Stimulated activated CD4-positive, alpha-beta T cell treated with anti-CD3 and anti-CD28 coated beads, Interleukin-4, amount 100 ng/mL, for 1 hour (primary cell): ENCODE results near the gene NHLRC2.

Experiments used
- DNase-seq: peaks from one replicate; pipeline ENCODE4 v3.0.0-alpha.2; 2020

The NHLRC2 gene

DNA sequence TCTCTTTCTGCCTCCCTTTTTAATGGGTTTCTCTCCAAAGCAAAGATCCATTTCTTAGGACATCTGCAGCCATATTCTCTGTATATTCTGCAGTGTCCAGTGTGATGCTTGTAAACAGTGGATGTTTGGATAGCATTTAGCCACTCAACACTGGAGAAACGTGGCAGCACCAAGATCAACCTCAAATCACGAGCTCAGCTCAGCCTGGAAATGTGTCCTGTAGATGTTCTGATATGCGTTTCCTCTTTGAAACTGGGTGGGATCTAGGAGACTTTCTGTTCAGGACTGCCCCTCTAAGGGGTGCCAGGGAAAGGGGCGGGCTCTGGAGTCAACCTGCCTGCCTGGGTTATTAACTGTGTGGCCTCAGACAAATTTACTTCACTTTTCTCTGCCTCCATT is 91.2 kb downstream of the NHLRC2 start:
- no peak for DNase-seq

DNA sequence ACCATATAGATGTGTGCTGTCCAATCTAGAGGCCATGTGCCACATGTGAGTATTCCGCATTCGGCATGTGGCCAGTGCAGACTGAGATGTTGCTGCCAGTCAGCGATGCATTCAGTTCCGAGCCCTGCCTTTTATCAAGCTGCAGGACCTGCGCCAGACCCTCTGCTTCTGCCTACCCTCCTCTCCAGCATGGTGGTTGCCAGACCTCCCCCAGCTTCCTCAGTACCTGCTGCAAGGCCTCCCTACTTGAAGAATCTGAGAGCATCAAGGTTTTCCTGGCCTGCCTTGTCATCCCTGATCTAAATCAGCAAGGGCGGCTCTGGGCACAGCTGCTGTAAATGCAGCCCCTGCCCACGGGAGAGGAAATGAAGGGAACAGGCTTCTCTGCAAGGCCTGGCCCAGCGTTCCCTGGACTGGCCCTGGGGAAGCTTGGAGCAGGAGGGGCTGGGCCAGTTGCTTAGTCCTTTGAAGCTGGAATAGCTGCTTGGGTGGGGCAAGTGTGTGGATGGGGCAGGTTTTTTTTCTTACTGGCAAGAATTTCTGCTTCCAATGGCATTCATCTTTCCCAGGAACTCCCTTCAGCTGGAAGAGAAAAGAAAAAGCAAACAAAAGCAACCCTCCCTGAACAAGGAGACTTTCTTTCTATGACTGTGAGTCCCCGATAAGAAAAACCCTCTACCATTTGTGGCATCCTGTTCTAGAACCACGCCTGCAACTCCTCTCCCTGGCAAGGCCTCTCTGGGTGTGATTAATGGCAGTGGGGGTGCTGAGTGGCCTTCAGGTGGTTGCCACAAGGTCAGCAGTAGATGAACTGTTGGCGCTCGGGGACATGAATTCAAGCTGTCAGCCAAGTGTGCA is 93.0 kb downstream of the NHLRC2 start:
- no peak for DNase-seq

DNA sequence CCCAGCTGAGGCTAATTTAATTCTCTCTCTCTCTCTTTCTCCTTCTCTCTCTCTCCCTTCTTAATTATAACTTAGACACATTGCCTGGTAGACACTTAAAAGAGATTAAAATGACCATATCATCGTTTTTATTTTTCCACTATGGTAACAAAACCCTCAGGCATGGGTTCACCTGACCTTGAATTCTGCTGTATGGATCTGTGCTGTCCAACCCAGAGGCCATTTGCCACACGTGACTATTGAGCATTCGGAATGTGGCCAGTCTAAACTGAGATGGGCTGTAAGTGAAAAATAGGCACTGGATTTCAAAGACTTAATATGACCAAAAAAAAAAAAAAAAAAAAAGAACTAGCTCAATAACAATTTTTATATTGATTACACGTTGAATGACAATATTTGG is 93.6 kb downstream of the NHLRC2 start:
- DNase-seq: no peak

DNA sequence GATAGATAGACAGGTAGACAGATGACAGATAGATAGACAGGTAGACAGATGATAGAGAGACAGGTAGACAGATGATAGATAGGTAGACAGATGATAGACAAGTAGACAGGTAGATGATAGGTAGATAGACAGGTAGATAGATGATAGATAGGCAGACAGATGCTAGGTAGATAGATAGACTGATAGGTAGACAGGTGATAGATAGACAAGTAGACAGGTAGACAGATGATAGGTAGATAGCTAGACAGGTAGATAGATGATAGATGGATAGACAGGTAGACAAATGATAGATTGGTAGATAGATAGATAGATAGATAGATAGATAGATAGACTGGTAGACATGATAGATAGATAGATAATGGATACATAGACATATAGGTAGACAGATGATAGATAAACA is 95.8 kb downstream of the NHLRC2 start:
- DNase-seq: no peak

DNA sequence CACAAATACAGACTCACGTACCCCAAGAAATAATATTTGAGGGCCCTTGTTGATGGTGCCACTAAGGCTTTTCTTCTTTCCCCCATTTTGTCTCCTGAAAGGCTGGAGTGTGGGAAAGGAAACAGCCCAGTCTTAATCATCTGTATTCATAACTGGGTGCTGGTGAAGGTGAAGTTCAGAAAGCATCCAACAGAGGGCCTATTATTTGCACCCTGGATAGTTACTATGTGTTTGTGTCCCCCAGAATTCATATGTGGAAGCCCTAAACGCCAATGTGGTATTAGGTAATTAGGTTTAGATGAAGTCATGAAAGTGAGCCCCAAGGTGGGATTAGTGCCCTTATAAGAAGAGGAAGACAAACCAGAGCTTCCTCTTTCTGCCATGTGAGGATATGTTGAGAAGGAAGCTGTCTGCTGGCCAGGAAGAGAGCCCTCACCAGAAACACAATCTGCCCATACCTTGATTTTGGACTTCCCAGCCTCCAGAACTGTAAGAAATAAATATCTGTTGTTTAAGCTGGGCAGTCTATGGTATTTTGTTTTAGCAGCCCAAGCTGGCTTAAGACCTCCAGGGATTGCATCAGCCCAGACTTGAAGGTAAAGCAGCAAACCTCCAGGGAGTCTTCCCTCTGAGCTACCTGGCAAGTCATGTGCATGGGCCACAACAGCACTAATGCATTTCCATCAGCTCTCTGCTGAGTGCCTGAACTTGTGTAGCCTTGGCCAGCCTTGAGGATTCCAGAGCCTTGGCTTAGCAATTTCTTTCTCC is 99.2 kb downstream of the NHLRC2 start:
- no peak for DNase-seq

DNA sequence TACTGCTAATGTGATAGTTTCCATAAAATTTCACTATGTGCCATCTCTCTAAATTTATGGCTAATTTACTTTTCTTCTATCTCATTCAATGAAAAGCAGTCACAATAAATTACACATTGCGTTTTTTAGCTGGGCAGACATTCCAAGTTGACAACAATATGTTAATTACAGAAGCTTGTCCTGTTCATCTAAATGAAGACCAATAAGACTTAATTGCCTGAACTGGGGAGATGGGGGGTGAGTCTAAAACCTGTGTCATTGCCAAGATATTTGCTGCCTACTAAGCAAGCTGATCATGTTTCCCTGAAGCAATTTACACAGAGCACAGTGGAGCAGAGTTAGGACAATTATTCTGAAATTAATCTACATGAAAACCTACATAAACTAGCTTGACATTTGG is 99.9 kb downstream of the NHLRC2 start:
- no peak for DNase-seq

DNA sequence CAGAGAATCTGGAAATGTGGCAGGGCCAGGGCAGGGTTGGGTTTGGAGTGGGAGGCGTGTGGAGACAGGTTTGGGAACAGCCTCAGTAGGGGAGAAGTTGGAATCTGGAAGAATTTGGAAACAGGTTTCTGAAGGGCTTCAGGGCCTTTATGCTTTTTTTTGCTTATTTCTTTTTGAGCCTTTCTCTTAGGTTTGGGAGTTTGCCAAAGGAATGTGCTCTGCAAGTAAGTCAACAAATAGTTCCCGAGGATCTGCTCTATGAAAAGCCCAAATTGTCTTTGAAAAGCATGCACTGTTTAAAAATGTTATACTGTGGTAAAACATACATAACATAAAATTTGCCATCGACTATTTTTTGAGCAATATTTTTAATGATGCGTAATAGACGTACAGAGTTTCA is 102.6 kb downstream of the NHLRC2 start:
- DNase-seq: no peak

DNA sequence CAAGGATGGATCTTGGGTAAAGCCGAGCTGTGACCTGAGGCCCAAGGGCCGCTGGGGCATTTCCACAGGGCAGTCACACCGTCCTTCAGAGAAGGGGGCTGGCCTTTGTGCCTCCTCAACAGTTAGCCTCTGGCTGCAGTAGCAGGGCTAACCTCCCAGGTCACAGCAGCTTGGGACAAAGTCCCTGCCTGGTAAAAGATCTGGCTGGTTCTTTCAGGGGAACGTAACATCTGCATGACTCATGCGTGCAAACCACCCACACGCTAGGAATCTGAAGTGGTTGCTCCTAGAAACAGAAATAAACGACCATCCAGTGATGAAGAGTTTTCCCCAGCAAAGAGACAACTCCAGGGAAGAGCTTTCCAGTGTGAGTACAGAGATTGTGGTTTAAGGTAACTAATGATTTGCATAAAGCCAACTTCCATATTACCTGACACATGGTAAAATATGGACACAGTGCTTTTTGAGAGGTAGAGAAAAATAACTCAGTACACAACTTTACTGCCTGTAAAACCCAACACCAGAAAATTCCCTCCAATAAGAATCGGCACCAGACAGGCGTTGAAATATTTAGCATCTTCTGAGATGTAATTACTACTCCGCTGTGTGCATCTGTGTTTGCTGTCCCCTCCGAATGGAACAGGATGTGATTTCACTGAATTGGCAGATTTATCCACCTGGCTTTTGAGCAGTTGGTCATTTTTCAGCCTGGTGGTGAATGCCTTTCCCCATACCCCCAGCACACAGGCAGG is 104.3 kb downstream of the NHLRC2 start:
- DNase-seq: peak; percentile 17

DNA sequence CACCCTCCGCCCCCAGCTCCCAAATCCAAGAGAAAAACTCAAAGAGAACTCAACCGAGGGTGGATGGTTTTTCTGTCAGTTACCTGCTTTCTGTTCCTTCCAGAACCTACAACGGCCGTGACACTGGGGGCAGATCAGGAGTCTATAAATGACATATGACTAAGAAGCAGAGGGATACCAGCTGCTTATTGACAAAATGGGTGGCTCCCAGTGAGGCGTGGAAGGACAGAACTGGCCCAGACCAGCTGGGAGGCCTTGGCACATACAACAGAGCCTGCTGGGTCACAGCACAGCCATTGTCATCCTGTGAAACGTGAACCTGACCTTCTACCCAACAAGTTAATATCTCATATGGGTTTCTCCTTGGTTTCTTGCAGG is 104.9 kb downstream of the NHLRC2 start:
- DNase-seq: no peak

DNA sequence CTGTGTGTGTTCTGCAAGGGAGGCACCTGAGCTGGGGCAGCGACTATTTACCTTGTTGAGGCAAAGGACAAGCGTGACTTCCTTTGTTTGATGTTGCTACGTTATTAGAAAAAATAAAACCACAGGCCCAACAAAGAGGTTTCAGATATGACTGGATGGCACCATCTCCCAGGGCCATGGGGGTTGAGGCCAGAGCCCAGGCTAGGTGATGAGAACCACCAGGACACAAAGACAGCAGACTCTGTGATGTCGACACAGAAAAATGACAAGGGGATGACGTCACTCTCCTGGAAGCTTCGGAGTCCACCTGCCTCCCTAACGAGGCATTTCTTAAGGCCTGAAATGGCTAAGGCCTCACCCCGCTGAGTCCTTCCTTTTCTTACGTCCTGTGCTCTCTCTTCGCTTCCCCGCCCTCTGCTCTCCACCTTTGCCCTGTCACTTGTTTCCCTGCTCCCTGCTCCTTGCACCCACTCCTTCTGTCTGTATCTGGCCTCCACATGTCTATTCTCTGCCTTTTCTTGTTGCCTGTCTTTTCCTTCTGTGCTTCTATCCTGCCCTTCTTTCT is 106.2 kb downstream of the NHLRC2 start:
- DNase-seq: no peak

DNA sequence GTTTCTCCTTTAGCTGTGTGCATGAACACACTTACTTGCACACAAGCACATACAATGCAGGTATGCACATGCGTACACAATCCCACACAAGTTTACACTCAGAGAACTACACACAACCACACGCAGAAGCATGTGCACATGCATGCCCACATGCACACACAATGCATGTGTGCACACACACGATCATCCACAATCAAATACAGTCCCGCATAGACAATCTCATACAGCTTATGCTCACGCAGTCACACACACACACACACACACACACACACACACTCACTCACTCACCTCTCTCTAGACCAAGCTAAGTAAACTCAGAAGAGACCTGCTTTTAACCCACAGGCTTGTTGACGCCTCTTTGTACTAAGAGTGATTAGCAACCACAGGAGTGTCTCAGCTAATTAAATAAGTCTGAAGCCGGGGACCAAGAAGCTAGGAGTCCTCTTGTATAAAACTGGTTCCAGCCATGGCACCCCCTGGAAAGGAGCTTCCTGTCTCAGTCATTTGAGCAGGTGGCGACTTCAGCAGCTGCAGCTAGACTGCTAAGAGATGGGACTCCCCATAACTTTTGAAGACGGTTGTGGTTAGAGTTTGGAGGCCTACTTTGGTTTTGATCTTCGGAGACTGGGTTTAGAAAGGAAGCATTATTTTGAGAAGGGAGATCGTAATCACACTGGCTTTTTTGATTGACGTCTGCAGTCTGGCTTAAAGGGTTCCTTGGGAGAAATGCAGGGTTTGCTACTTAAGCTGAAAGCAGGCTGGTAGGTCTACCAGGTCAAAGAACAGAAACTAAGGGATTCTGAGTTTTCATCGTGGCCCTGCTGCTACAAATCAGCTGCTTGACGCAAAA is 106.9 kb downstream of the NHLRC2 start:
- peak; percentile 40 for DNase-seq

DNA sequence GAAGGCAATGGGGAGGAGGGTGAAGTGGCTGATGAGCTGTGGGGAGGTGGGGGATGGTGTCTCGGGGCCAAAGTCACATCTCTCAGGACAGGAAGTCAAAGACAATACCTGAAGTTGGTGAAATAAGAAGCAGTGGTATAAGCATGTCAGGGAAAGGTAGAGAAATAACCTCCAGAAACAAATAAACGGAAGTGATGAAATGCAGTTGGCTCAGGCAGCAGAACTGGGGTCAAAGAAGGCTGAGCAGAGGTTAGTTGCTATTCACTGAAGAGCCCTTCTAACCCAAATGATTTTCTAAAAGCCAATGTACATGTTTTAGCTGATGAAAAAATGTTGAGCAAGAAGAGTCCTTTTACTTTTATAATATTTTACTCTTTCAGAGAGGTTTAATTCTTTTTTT is 110.6 kb downstream of the NHLRC2 start:
- DNase-seq: no peak

DNA sequence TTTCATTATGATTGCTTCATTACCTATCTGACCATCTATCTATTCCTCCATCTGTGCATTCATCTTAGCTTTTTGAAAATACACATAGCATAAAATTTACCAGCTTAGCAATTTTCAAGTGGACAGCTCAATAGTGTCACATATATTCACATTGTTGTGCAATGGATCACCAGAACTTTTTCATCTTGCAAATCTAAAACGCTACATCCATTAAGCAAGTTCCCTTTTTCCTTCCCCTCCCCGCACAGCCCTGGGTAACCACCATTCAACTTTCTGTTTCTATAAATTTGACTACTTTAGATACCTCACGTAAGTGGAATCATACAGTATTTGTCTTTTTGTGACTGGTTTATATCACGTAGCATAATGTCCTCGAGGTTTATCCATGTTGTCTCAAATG is 111.2 kb downstream of the NHLRC2 start:
- DNase-seq: no peak
